GM15510 (cell line): ENCODE measurements around the gene ENTHD1.

Source experiments
- POLR2A ChIP-seq: IDR thresholded peaks from 3 replicates; pipeline ENCODE4 v1.6.1; 2011; ENCODE audit warnings: borderline replicate concordance; ENCODE audit not compliant: insufficient read length; ENCODE audit errors: extremely low read depth

The ENTHD1 gene

GRCh38 chr22:39845529-39845928 lies 48.0 kb downstream of the ENTHD1 start:
- TF ChIP-seq POLR2A: no peak

DNA sequence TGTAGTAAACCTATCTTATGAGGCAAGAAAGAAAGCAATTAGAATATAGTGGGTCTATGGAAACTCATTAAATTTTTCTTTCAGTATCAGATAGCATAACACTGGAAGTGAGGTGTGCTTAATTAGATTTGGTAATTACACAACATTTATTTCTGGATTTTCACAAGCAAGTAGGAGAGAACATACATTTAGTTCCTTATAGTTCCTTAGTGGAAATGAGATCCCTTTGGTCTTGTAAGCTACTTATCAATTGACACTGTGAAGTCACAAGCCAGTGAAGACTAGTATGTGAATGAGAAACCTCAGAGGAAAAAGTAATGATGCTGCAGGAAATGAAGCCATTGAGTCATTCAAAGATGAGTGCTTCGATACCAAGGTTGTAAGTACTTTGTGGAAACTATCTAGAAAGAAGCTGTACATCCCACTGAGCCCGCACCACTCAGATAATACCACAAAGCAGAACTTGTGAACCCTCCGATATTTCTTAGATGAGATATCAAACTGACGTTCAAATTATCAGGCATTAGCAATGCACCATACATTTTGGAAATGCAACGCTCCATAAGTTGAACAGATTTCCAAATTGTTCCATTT lies 53.5 kb downstream of the ENTHD1 start:
- no peak for TF ChIP-seq POLR2A

GRCh38 chr22:39839204-39839603 lies 54.4 kb downstream of the ENTHD1 start:
- no peak for TF ChIP-seq POLR2A

- TF ChIP-seq POLR2A: no peak
These were observed 60.0 kb downstream of the ENTHD1 start for GRCh38 chr22:39833610-39834009.

DNA sequence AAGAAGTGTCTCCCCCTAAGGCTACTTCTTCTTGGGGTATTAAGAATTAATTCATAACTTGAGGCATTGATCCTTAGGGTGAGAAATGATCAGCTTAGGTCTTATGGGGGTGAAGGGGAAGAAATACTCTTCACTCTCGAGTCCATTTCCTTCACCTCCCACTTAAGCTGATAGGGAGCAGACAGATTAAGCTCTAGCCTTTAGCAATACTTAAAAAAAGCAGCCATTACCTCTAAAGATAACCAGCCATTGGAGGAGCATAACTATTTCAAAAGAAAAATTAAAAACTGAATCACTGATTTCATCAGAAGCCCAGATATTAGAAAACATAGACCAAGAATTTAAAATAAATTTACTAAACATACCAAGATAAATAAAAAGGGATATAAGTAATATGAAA lies 60.5 kb downstream of the ENTHD1 start:
- TF ChIP-seq POLR2A: no peak

- TF ChIP-seq POLR2A: no peak
These were observed 60.9 kb downstream of the ENTHD1 start for GRCh38 chr22:39832627-39833074.

- no peak for TF ChIP-seq POLR2A
These were observed 67.9 kb downstream of the ENTHD1 start for GRCh38 chr22:39825661-39826102.

GRCh38 chr22:39821008-39821407 lies 72.6 kb downstream of the ENTHD1 start:
- TF ChIP-seq POLR2A: no peak

DNA sequence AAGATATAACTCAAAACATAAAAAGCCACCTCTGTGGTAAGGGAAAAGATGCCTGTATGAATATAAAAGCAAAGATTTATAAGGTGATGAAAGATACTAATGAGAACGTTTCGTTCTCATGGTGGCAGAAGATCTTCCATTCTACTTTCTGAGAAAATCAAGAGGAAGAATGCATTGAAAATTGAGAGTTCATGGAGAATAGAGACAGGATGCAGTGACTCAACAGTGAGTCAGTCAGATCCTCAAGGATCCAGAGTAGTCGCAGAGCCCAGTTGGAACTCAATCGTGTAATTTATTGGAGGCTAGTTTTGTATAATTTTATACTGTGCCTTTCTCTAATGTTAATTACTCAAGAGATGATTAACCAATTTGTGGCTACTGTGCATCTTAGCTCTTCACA lies 73.3 kb downstream of the ENTHD1 start:
- no peak for TF ChIP-seq POLR2A

DNA sequence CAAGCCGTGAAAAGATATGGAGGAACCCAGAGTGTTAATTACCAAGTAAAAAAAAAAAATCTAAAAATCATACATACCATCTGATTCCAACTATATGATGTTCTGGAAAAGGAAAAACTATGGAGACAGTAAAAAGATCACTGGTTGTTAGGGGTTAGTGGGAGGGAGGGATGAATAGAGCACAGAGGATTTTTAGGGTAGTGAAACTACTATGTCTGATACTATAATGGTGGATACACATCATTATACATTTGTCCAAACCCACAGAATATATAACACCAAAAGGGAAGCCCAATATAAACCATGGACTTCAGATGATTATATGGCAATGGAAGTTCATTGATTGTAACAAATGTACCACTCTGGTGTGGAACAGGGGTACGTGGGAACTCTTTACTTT lies 74.1 kb downstream of the ENTHD1 start:
- TF ChIP-seq POLR2A: no peak

- TF ChIP-seq POLR2A: no peak
These were observed 75.5 kb downstream of the ENTHD1 start for GRCh38 chr22:39818094-39818493.

- no peak for TF ChIP-seq POLR2A
These were observed 77.6 kb downstream of the ENTHD1 start for GRCh38 chr22:39815932-39816331.

DNA sequence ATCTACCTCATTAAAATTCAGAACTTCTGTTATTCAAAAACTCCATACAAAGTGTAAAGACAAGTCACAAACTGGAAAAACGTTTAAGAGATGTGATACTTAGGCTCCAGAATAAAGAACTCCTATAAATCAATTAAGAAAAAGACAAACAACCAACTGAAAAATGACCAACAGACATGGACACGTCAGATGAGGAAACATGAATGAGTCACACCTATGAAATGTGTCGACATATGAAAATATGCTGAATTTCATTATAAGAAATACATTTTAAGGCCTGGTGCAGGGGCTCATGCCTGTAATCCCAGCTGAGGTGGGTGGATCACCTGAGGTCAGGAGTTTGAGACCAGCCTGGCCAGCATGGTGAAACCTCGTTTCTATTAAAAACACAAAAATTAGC lies 78.7 kb downstream of the ENTHD1 start:
- TF ChIP-seq POLR2A: no peak

DNA sequence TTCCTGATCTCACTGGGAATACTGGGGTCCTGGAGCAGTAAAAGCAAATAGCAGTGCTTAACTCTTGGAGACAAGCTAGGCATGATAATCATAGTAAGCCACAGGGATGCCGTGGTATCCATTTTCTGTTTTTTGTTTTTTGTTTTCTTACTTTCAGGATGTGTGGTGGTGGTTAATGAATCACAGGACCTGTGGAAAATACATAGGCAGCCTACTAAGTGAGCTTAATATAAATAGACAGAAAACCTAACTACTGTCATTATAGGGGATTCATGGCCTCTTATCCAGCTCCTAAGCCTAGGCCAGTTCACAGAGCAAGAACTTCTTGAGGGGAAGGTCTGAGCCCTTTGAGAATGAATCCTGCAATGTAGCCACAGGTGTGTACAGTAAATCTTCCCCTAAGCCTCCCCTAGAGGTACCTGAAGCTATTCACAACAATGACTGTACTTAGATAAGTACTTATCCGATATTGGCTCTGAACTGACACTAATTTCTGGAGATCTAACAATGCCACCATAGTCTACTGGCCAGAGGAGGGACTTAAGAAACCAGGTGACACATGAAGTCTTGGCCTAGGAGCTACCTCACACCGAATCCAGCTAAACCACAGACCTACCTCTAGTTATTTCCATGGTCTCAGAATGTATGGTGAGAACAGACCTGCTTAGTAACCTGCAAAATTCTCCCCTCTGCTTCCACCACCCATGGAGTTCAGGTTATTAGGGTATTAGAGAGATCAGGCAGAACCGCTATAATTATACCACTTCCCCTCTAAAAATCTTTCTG lies 83.6 kb downstream of the ENTHD1 start:
- TF ChIP-seq POLR2A: no peak

GRCh38 chr22:39808081-39808480 lies 85.5 kb downstream of the ENTHD1 start:
- no peak for TF ChIP-seq POLR2A

GRCh38 chr22:39806109-39806508 lies 87.5 kb downstream of the ENTHD1 start:
- TF ChIP-seq POLR2A: no peak
